Peyer's patch (tissue), 4 donors: ENCODE results near the gene RBM34. TPM values are rescaled to one million over a fixed set of nuclear protein-coding genes. Genes with fewer than 3 reads are reported as not detected.
A peak's percentile ranks its signal among the peaks of the same experiment; 100 is the strongest.
"Not testable (repeated sequence)": the region's sequence is repeated elsewhere in the genome, so short reads cannot be mapped to it uniquely, and the experiment has no call there.

Source experiments
- DNase-seq, 3 donors: peaks; one replicate each; pipeline ENCODE4 v3.0.0-alpha.2; 2017 to 2019
- H3K27ac ChIP-seq, 4 donors: fragments of 200-600 bp; sonication (generic); one replicate each; pipeline ENCODE4 v1.5.1; 2016 to 2019
- H3K27me3 ChIP-seq, 2 donors: fragments of 200-600 bp; sonication (generic); one replicate each; pipeline ENCODE4 v1.5.1; 2019
- H3K36me3 ChIP-seq, 3 donors: fragments of 200-600 bp; sonication (generic); one replicate each; pipeline ENCODE4 v1.5.1; 2016 to 2019
- H3K4me1 ChIP-seq, 4 donors: fragments of 200-600 bp; sonication (generic); one replicate each; pipeline ENCODE4 v1.5.1; 2016 to 2019
- H3K4me3 ChIP-seq, 4 donors: fragments of 200-600 bp; sonication (generic); 1 replicate in 3 of 4; 2 replicates in 1 of 4; pipeline ENCODE4 v1.5.1; 2016 to 2019; ENCODE audit warnings: mild to moderate bottlenecking in 1 of 4
- H3K9me3 ChIP-seq, 4 donors: fragments of 200-600 bp; sonication (generic); one replicate each; pipeline ENCODE4 v1.5.1; 2016 to 2019; ENCODE audit warnings: mild to moderate bottlenecking in 1 of 4
- POLR2A ChIP-seq, 2 donors: fragments of 450-650 bp; IDR thresholded peaks; one replicate each; pipeline ENCODE4 v1.5.1; 2017; ENCODE audit warnings: antibody characterized with exemption in 2 of 2, mild to moderate bottlenecking in 2 of 2, moderate library complexity in 2 of 2
- total RNA-seq, 4 donors: library from RNA; depleted of rRNA; stranded (reverse); fragments of >200 nt; gene quantifications; one replicate each; pipeline ENCODE4 v1.1.0, GENCODE V29; 2016
- TF ChIP-seq, protein P1 (sequence below), 6 experiments: fragments of 450-650 bp in 4 of 6; fragments of 200-600 bp in 2 of 6; sonication (generic) in 1 of 6; IDR thresholded peaks; one replicate each; pipeline ENCODE4 v1.5.1; 2017 to 2019; ENCODE audit warnings: antibody characterized with exemption in 6 of 6, mild to moderate bottlenecking in 3 of 6, moderate library complexity in 1 of 6

RBM34 gene
- total RNA-seq, 4 donors from 2014 or later = 21.5 to 110 (median 33.1) TPM

GRCh38 chr1:235102993-235103411 is 58.0 kb downstream of the RBM34 start:
- Histone ChIP-seq H3K9me3 (no peaks in the 10 kb centered on the region), H3K36me3 (peaks cover 0 to 6% (median 0%) of the 10 kb centered on the region in 3 donors), H3K27me3 (no peaks in the 10 kb centered on the region), H3K27ac (no peak overlapping the region), H3K4me1 (peaks cover 0 to 13% (median 3%) of the 10 kb centered on the region in 4 donors), H3K4me3 (no peak overlapping the region)
- DNase-seq = peak in 1 of 3 donors; percentile 42
- TF ChIP-seq, protein P1, sequence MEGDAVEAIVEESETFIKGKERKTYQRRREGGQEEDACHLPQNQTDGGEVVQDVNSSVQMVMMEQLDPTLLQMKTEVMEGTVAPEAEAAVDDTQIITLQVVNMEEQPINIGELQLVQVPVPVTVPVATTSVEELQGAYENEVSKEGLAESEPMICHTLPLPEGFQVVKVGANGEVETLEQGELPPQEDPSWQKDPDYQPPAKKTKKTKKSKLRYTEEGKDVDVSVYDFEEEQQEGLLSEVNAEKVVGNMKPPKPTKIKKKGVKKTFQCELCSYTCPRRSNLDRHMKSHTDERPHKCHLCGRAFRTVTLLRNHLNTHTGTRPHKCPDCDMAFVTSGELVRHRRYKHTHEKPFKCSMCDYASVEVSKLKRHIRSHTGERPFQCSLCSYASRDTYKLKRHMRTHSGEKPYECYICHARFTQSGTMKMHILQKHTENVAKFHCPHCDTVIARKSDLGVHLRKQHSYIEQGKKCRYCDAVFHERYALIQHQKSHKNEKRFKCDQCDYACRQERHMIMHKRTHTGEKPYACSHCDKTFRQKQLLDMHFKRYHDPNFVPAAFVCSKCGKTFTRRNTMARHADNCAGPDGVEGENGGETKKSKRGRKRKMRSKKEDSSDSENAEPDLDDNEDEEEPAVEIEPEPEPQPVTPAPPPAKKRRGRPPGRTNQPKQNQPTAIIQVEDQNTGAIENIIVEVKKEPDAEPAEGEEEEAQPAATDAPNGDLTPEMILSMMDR (IDR thresholded peaks at IDR 0.05) = no peak
- TF ChIP-seq POLR2A (IDR thresholded peaks at IDR 0.05) = no peak

- H3K36me3 ChIP-seq = no peaks in the 10 kb centered on the region
- no peaks in the 10 kb centered on the region for H3K9me3 ChIP-seq
- H3K4me3 ChIP-seq = no peak overlapping the region
- no peak overlapping the region for H3K27ac ChIP-seq
- TF ChIP-seq, protein P1 (IDR thresholded peaks at IDR 0.05) = no peak
- TF ChIP-seq POLR2A (IDR thresholded peaks at IDR 0.05) = no peak
- peaks cover 0 to 13% (median 3%) of the 10 kb centered on the region in 4 donors for H3K4me1 ChIP-seq
- DNase-seq = no peak
- no peaks in the 10 kb centered on the region for H3K27me3 ChIP-seq
These were observed 58.8 kb downstream of the RBM34 start for GRCh38 chr1:235102259-235102582.

GRCh38 chr1:235101558-235102258 is 59.3 kb downstream of the RBM34 start:
- no peak for TF ChIP-seq POLR2A (IDR thresholded peaks at IDR 0.05)
- TF ChIP-seq, protein P1 (IDR thresholded peaks at IDR 0.05) = no peak
- no peak for DNase-seq
- Histone ChIP-seq H3K36me3 (no peaks in the 10 kb centered on the region), H3K9me3 (no peaks in the 10 kb centered on the region), H3K27ac (no peak overlapping the region), H3K27me3 (no peaks in the 10 kb centered on the region), H3K4me1 (peaks cover 0 to 13% (median 3%) of the 10 kb centered on the region in 4 donors), H3K4me3 (no peak overlapping the region)

- no peak for TF ChIP-seq POLR2A (IDR thresholded peaks at IDR 0.05)
- Histone ChIP-seq H3K36me3 (no peaks in the 10 kb centered on the region), H3K27me3 (no peaks in the 10 kb centered on the region)
These were observed 60.8 kb downstream of the RBM34 start for GRCh38 chr1:235100194-235100772.

DNA sequence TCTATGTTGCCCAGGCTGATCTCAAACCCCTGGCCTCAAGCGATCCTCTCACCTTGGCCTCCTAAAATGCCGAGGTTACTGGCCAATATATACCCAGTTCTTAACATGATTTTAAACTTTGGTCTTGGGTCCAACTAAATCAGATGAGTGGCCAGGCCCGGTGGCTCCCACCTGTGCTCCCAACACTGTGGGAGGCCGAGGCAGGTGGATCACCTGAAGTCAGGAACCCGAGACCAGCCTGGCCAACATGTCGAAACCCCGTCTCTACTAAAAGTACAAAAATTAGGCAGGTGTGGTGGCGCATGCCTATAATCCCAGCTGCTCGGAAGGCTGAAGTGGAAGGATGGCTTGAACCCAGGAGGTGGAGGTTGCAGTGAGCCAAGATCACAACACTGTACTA is 62.1 kb downstream of the RBM34 start:
- Histone ChIP-seq H3K36me3 (no peaks in the 10 kb centered on the region), H3K27me3 (no peaks in the 10 kb centered on the region), H3K4me3 (no peak overlapping the region), H3K9me3 (no peaks in the 10 kb centered on the region), H3K27ac (no peak overlapping the region), H3K4me1 (peaks cover 0 to 7% (median 2%) of the 10 kb centered on the region in 4 donors)
- DNase-seq = peak in 1 of 3 donors; percentile 31
- TF ChIP-seq POLR2A (IDR thresholded peaks at IDR 0.05) = no peak
- TF ChIP-seq, protein P1 (IDR thresholded peaks at IDR 0.05) = no peak

More at GRCh38 chr1:235100194-235100772, 60.8 kb downstream of the RBM34 start:
- no peaks in the 10 kb centered on the region for H3K9me3 ChIP-seq
- H3K27ac ChIP-seq = no peak overlapping the region
- no peak overlapping the region for H3K4me3 ChIP-seq
- peaks cover 0 to 13% (median 3%) of the 10 kb centered on the region in 4 donors for H3K4me1 ChIP-seq
- DNase-seq = peak in 1 of 3 donors; percentile 48

- Histone ChIP-seq H3K4me3 (no peak overlapping the region), H3K27me3 (no peaks in the 10 kb centered on the region), H3K27ac (no peak overlapping the region), H3K4me1 (peaks cover 0 to 7% (median 0%) of the 10 kb centered on the region in 4 donors), H3K36me3 (no peaks in the 10 kb centered on the region), H3K9me3 (no peaks in the 10 kb centered on the region)
- DNase-seq = peak in 1 of 3 donors; percentile 18
- TF ChIP-seq, protein P1 (IDR thresholded peaks at IDR 0.05) = no peak
These were observed 62.5 kb downstream of the RBM34 start for GRCh38 chr1:235098547-235098946.

GRCh38 chr1:235097501-235097900 is 63.5 kb downstream of the RBM34 start:
- not testable (repeated sequence) for H3K9me3 ChIP-seq, H3K4me3 ChIP-seq, H3K36me3 ChIP-seq, H3K27ac ChIP-seq, H3K27me3 ChIP-seq
- H3K4me1 ChIP-seq = peaks cover 0 to 12% (median 0%) of the 10 kb centered on the region in 4 donors
- DNase-seq = peak in 1 of 3 donors; percentile 41
